ENCODE data around the gene RNF5. TPM values are rescaled to one million over a fixed set of nuclear protein-coding genes. Genes with fewer than 3 reads are reported as not detected.

Gene RNF5
- total RNA-seq, 1 donor: 37.6 TPM

DNA sequence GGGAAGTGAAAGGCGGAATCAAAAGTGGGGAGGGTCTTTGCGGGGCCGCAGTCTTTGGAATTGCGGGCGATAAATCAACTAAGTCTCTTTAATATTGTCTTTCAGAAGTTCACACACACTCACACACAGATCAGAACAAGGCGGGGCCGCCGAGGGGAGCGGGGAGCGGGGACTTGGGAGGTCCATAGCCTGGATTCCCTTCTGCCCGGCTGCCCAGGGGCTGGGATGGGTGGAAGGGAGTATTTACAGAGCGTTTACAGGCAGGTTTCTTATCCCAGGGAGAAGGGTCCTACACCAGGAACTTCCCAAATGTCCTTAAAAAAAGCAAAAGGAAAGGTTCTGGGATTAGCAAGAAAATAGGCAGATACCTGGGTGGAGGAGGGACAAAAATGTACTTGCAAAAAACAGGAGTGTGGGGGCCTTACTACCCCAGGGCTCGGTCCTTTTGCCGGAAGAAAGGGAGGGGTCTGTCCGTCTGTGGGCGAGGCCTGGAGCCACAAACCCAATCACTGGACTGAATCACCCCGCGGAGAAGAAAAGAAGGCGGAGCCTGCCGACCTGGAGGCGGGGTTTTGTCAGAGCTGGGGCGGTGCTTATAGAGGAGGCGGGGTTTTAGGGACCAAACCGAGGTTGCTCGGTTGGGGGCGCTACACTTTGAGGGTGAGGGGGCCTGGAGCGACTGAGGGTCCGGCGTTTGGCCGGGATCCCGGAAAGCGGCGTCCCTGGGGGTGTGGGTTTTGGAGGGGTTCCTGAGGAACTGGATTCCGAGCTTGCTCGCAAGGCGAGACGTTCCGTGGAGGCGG lies 29.7 kb upstream of the RNF5 start:
- H3K4me3 ChIP-seq (ENCODE audit: low read depth, low read length): no peak overlapping the region
- DNase-seq (ENCODE audit: low read depth): no peak
- TF ChIP-seq, protein P1, sequence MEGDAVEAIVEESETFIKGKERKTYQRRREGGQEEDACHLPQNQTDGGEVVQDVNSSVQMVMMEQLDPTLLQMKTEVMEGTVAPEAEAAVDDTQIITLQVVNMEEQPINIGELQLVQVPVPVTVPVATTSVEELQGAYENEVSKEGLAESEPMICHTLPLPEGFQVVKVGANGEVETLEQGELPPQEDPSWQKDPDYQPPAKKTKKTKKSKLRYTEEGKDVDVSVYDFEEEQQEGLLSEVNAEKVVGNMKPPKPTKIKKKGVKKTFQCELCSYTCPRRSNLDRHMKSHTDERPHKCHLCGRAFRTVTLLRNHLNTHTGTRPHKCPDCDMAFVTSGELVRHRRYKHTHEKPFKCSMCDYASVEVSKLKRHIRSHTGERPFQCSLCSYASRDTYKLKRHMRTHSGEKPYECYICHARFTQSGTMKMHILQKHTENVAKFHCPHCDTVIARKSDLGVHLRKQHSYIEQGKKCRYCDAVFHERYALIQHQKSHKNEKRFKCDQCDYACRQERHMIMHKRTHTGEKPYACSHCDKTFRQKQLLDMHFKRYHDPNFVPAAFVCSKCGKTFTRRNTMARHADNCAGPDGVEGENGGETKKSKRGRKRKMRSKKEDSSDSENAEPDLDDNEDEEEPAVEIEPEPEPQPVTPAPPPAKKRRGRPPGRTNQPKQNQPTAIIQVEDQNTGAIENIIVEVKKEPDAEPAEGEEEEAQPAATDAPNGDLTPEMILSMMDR (IDR thresholded peaks at IDR 0.05; ENCODE audit: insufficient read depth, low read depth, low read length): no peak

DNA sequence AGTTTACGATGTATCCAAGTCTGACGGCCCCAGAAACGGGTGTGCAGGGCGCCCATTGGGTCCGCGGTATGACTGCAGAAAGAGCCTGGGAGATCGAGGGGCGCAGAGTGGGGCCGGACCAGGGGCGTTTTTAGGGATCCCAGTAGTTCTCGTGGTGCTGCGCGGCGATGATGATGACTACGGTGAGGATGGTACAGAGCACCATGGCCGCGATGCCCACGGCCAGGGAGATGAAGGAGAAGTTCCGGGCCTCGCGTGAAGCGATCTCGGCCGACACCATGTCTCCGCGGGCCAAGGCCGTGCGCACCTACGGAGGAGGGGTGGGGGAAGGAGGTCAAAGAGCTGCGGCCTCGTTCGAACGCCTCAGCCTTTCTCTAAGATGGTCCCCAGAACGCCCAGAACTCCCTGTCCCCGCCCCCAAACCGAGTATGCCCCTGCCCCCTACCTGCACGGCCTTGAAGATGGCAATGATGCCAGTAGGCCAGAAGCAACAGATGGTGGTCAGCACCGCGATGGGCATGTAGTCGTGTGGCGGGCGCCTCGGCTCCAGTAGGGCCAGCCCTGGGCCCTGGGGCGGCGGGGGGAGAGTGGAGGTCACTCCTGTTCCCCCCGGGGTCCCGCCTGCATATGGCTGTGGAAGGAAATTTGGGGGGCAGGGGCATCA lies 29.0 kb upstream of the RNF5 start:
- TF ChIP-seq, protein P1 (IDR thresholded peaks at IDR 0.05; ENCODE audit: insufficient read depth, low read depth, low read length): no peak
- no peak overlapping the region for H3K4me3 ChIP-seq (ENCODE audit: low read depth, low read length)
- no peak for DNase-seq (ENCODE audit: low read depth)

DNA sequence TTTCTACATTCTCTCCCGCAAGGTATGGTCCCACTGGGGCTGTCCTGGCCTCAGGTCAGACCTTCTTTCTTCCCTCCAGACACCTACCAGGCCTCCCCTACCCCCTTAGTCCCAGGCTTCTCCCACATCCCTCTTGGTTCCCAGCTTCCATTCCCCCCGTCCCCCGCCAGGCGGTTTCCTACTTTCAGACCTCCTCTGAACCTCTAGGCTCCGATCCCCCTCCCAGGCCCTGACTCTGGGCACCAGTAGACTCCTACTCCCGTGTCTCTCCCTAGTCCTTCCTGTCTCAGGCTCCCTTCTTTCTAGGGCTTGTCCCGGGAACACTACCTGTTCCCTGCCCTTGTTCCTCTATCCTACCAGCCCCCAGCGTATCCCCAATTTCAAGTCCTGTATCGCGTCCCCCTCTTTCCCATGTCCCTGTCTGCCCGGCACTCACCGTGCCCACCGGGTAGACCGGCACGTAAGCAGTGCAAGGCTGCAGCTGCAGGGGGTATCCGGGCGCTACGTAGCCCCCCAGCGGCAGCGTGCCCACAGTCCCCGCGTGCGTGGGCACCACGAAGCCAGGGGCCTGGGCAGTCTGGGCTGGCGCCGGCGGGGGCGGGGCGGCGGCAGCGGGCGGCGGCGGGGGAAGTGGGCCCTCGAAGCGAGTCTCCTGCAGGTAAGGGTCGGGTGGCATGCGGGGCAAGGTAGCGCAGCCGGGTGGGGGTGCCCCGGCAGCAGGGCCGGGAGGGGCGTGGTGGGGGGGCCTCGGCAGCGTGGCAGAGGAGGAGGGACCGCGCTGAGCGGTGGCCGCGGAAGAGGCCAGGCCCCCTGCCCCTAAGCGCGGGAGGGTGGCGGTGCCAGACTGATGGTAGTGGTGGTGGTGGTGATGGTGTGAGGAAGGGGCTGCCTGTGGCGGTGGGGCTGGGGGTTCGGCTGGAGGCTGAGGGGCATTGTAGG lies 28.0 kb upstream of the RNF5 start:
- H3K4me3 ChIP-seq (ENCODE audit: low read depth, low read length): peak overlapping the region; percentile 75
- no peak for DNase-seq (ENCODE audit: low read depth)
- TF ChIP-seq, protein P1 (IDR thresholded peaks at IDR 0.05; ENCODE audit: insufficient read depth, low read depth, low read length): no peak

DNA sequence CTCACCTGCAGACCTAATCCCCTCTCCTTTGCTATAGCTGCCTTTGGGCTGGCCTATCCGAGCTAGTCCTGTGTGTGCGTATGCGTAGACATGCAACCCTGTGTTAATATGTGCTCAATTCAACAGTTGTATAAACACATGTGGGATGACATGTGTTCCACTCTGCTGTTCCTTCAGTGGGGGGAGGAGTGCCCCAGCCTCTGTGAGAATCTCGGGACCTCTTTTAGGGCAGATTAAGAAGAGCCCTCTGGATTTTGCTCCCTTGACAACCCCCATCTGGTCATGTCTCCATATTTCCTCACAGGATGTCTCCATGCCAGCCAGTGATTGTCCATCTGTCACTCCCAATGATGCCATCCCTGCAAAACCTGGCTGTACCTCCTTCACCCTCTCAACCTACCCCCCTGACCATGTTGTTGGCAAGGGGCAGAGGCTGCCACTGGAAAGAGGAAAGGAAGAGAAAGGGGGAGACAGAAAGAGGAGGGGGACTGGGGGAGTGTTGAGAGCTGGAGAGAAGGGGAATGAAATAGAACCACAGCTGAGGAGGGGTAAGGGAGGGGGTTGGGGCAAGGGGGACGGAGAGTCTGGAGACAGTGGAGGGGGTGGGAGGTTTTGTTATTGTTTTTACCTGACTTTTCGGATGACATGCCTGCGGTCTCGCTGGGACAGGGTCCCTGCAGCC lies 26.9 kb upstream of the RNF5 start:
- TF ChIP-seq, protein P1 (IDR thresholded peaks at IDR 0.05; ENCODE audit: insufficient read depth, low read depth, low read length): no peak
- no peak for DNase-seq (ENCODE audit: low read depth)
- H3K4me3 ChIP-seq (ENCODE audit: low read depth, low read length): peak overlapping the region; percentile 75

DNA sequence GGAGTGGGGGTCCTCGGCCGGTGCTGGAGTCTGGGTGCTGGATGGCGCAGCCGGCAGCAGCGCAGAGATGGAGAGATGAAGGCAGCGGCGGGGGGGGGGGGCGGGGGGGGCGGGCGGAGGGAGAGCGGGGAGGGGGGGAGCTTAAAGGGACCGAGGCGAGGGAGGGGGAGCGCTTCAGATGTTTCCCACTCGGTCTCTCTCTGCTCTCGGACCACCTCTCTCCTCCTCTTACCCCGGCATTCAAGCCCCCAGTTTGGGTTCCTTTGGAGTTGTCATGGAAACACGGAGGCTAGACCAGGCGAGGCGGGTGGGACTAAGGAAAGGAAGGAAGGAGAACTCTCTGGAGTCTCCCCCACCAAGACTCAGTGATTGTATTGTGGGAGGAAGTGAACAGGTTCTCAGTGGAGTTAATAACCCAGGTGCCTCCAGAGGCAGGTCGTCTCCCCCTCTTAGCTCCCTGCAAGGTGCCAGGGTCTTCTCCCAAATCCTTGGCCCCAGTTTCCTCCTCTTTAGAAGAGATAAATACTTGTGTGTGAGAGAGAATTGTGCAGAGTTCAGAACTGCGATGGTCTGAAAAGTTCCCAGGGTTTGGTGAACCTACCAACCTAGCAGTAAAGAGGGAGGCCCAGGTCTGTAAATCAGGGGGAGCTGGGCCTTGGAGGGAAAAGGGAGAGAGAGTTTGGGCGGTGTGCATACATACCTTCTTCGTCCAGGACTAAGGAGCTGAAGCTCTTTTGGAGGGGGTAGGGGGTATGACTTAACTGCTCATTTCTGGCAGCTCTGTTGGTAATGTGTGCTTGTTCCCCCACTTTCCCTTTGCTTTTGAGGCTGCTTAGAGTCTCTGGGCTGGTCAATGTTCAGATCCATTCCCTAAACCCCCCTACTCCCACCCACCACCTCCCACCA lies 26.1 kb upstream of the RNF5 start, which contains the start of gene PRRT1:
TSS of gene PRRT1 (minus strand) at position 77 of the 906 bp plus-strand sequence. CDS start 112 bp downstream, outside the sequence.
- TF ChIP-seq, protein P1 (IDR thresholded peaks at IDR 0.05; ENCODE audit: insufficient read depth, low read depth, low read length): no peak
- peak within 1 kb of the TSS; percentile 75 for H3K4me3 ChIP-seq (ENCODE audit: low read depth, low read length)
- DNase-seq (ENCODE audit: low read depth): no peak
